HEK293 (cell line): ENCODE measurements around the gene TPO.

ENCODE experiments used
- CTCF ChIA-PET: fragments of 350-600 bp; formaldehyde crosslinking; extraction: SDS; loops from one replicate; lab custom pipeline; 2021; ENCODE audit warnings: antibody characterized with exemption; lab: Yijun Ruan, JAX
- POLR2A ChIA-PET: fragments of 300-600 bp; formaldehyde crosslinking; extraction: SDS; loops from one replicate; lab custom pipeline; 2020; ENCODE audit warnings: antibody characterized with exemption, inconsistent platforms; lab: Yijun Ruan, JAX
- H3K27ac ChIP-seq: fragments of 200-500 bp; sonication (Bioruptor generic); 2 replicates; pipeline ENCODE4 v1.5.1; 2014; ENCODE audit warnings: low read depth, low read length, control low read depth, inconsistent platforms; ENCODE audit errors: extremely low read depth
- H3K36me3 ChIP-seq, 2 experiments: fragments of 200-500 bp in 1 of 2; sonication (Bioruptor generic) in 1 of 2; 1 replicate in 1 of 2; 2 replicates in 1 of 2; pipeline ENCODE4 v1.5.1; 2014 to 2017; ENCODE audit warnings: inconsistent platforms in 2 of 2, low read length in 2 of 2; ENCODE audit not compliant: control insufficient read depth in 2 of 2, insufficient read depth in 1 of 2
- H3K4me1 ChIP-seq: fragments of 200-500 bp; sonication (Bioruptor generic); 2 replicates; pipeline ENCODE4 v1.5.1; 2014; ENCODE audit warnings: mild to moderate bottlenecking, low read length, inconsistent platforms; ENCODE audit not compliant: control insufficient read depth, insufficient read depth
- H3K4me3 ChIP-seq: 2 replicates; pipeline ENCODE4 v1.5.1; 2011; ENCODE audit warnings: low read depth, mild to moderate bottlenecking, control low read depth, low read length, moderate library complexity
- H3K9me3 ChIP-seq: fragments of 200-500 bp; sonication (Bioruptor generic); 2 replicates; pipeline ENCODE4 v1.5.1; 2014; ENCODE audit warnings: low read depth, low read length, inconsistent platforms; ENCODE audit not compliant: control insufficient read depth, insufficient read depth
- FEZF1 ChIP-seq: fragments of 450-650 bp; formaldehyde crosslinking; IDR thresholded peaks from 2 replicates; pipeline ENCODE4 v1.5.1; 2016; ENCODE audit warnings: missing biosample characterization, missing genetic modification characterization
- KLF1 ChIP-seq: fragments of 450-650 bp; formaldehyde crosslinking; IDR thresholded peaks from 2 replicates; pipeline ENCODE4 v1.5.1; 2016; ENCODE audit warnings: missing biosample characterization, missing genetic modification characterization
- KLF10 ChIP-seq: fragments of 450-650 bp; IDR thresholded peaks from 2 replicates; pipeline ENCODE4 v1.5.1; 2018; ENCODE audit warnings: missing biosample characterization, mild to moderate bottlenecking, missing genetic modification characterization
- KLF9 ChIP-seq: fragments of 450-650 bp; formaldehyde crosslinking; IDR thresholded peaks from 2 replicates; pipeline ENCODE4 v1.5.1; 2016; ENCODE audit warnings: missing biosample characterization, missing genetic modification characterization, low read depth
- MZF1 ChIP-seq: fragments of 450-650 bp; formaldehyde crosslinking; IDR thresholded peaks from 2 replicates; pipeline ENCODE4 v1.5.1; 2017; ENCODE audit warnings: missing biosample characterization, missing genetic modification characterization, borderline replicate concordance
- SP3 ChIP-seq: fragments of 450-650 bp; formaldehyde crosslinking; IDR thresholded peaks from 2 replicates; pipeline ENCODE4 v1.5.1; 2016; ENCODE audit warnings: missing biosample characterization, missing genetic modification characterization
- TCF7L2 ChIP-seq: IDR thresholded peaks from 2 replicates; pipeline ENCODE4 v1.6.1; 2011; ENCODE audit warnings: low read depth, mild to moderate bottlenecking, inconsistent platforms, low read length, moderate library complexity, borderline replicate concordance
- TRIM28 ChIP-seq: IDR thresholded peaks from 2 replicates; pipeline ENCODE4 v1.6.1; 2011; ENCODE audit warnings: low read length, control low read depth, borderline replicate concordance
- WT1 ChIP-seq: fragments of 450-650 bp; formaldehyde crosslinking; IDR thresholded peaks from 2 replicates; pipeline ENCODE4 v1.5.1; 2016; ENCODE audit warnings: missing biosample characterization, missing genetic modification characterization
- YY2 ChIP-seq: fragments of 450-650 bp; formaldehyde crosslinking; IDR thresholded peaks from 2 replicates; pipeline ENCODE4 v1.5.1; 2016; ENCODE audit warnings: missing biosample characterization, missing genetic modification characterization
- ZBTB1 ChIP-seq: fragments of 450-650 bp; formaldehyde crosslinking; IDR thresholded peaks from 2 replicates; pipeline ENCODE4 v1.5.1; 2016; ENCODE audit warnings: missing biosample characterization, missing genetic modification characterization
- ZBTB17 ChIP-seq: fragments of 450-650 bp; formaldehyde crosslinking; IDR thresholded peaks from 2 replicates; pipeline ENCODE4 v1.5.1; 2016; ENCODE audit warnings: missing biosample characterization, missing genetic modification characterization
- ZBTB8A ChIP-seq: fragments of 450-650 bp; formaldehyde crosslinking; IDR thresholded peaks from 2 replicates; pipeline ENCODE4 v1.5.1; 2016; ENCODE audit warnings: missing biosample characterization, missing genetic modification characterization
- ZFP41 ChIP-seq: fragments of 450-650 bp; formaldehyde crosslinking; IDR thresholded peaks from 2 replicates; pipeline ENCODE4 v1.5.1; 2016; ENCODE audit warnings: missing biosample characterization, missing genetic modification characterization, borderline replicate concordance
- ZNF114 ChIP-seq: fragments of 450-650 bp; formaldehyde crosslinking; IDR thresholded peaks from 2 replicates; pipeline ENCODE4 v1.5.0; 2017; ENCODE audit warnings: missing biosample characterization, missing genetic modification characterization
- ZNF335 ChIP-seq: fragments of 450-650 bp; formaldehyde crosslinking; conservative IDR thresholded peaks from 2 replicates; pipeline ENCODE4 v1.5.1; 2016; ENCODE audit warnings: missing biosample characterization, missing genetic modification characterization
- ZNF48 ChIP-seq: fragments of 450-650 bp; formaldehyde crosslinking; IDR thresholded peaks from 2 replicates; pipeline ENCODE4 v1.5.1; 2016; ENCODE audit warnings: missing biosample characterization, missing genetic modification characterization
- ZNF558 ChIP-seq: fragments of 450-650 bp; formaldehyde crosslinking; IDR thresholded peaks from 2 replicates; pipeline ENCODE4 v1.5.1; 2016; ENCODE audit warnings: missing biosample characterization, missing genetic modification characterization
- ZNF561 ChIP-seq: fragments of 450-650 bp; IDR thresholded peaks from 2 replicates; pipeline ENCODE4 v1.5.1; 2018; ENCODE audit warnings: missing biosample characterization, missing genetic modification characterization, borderline replicate concordance
- ZNF571 ChIP-seq: fragments of 450-650 bp; formaldehyde crosslinking; IDR thresholded peaks from 2 replicates; pipeline ENCODE4 v1.5.0; 2017; ENCODE audit warnings: missing biosample characterization, missing genetic modification characterization
- ZNF596 ChIP-seq: fragments of 450-650 bp; IDR thresholded peaks from 2 replicates; pipeline ENCODE4 v1.5.0; 2018; ENCODE audit warnings: missing biosample characterization, mild to moderate bottlenecking, missing genetic modification characterization, moderate library complexity
- ZNF626 ChIP-seq: fragments of 450-650 bp; sonication (Bioruptor Pico); formaldehyde crosslinking; IDR thresholded peaks from 2 replicates; pipeline ENCODE4 v1.5.1; 2018; ENCODE audit warnings: missing biosample characterization, missing genetic modification characterization, inconsistent platforms
- ZNF654 ChIP-seq: fragments of 450-650 bp; formaldehyde crosslinking; IDR thresholded peaks from 2 replicates; pipeline ENCODE4 v1.5.1; 2016; ENCODE audit warnings: low read depth, missing biosample characterization, missing genetic modification characterization
- ZNF830 ChIP-seq: fragments of 450-650 bp; IDR thresholded peaks from 2 replicates; pipeline ENCODE4 v1.5.0; 2018; ENCODE audit warnings: missing biosample characterization, missing genetic modification characterization, low read depth, mild to moderate bottlenecking, moderate library complexity
- ZNF843 ChIP-seq: fragments of 450-650 bp; formaldehyde crosslinking; IDR thresholded peaks from 2 replicates; pipeline ENCODE4 v1.5.1; 2016; ENCODE audit warnings: missing biosample characterization, missing genetic modification characterization
- TF ChIP-seq, protein P1 (sequence below): fragments of 450-650 bp; formaldehyde crosslinking; IDR thresholded peaks from 2 replicates; pipeline ENCODE4 v1.5.1; 2016; ENCODE audit warnings: missing biosample characterization, missing genetic modification characterization
- TF ChIP-seq, protein P2 (sequence below): fragments of 450-650 bp; formaldehyde crosslinking; conservative IDR thresholded peaks from 2 replicates; pipeline ENCODE4 v1.5.1; 2016; ENCODE audit warnings: low read depth, missing biosample characterization, missing genetic modification characterization

Gene TPO

DNA sequence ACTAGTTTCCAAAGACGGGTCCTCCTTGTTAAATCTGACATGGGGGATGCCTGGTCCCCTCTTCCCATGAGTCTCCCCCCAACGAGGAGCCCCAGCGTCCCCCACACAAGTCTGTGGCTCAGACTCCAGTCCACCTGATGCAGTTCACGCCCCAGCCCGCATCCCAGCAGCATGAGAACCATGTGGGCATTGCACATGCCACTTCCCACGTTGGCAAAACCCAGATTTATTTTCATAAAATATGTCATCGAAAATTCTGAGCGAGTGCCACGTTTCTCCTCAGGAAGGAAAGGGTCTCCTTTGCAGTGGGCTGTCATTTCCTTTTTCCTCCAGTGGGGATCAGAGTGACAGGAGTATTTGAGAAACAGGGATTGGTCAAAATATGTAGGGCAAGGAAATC lies 45.7 kb upstream of the TPO start (continued):
- no peak for TF ChIP-seq ZNF843
- TF ChIP-seq FEZF1 (tag by site-specific recombination), result no peak
- TF ChIP-seq ZNF48, result no peak
- no peak for TF ChIP-seq ZNF114 (tag by site-specific recombination)

DNA sequence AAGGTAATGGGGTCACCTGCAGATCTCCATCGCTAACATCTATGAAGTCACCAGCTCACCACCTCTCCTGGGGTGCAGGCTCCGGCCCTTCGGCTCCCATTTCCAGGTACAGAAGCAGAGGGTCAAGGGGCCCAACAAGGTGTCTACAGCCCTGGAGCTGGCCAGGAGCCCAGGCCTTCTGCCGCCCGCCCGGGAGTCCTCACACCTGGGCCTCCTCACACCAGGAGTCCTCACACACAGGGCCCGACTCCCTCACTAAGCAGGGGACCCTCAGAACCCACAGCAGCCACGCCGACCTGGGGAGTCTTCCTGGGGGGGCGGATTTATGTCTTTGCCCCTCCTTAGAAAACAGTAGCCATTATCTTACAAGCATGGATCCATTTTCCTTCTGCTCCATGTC lies 43.4 kb upstream of the TPO start:
- H3K27ac ChIP-seq, result no peak overlapping the region

DNA sequence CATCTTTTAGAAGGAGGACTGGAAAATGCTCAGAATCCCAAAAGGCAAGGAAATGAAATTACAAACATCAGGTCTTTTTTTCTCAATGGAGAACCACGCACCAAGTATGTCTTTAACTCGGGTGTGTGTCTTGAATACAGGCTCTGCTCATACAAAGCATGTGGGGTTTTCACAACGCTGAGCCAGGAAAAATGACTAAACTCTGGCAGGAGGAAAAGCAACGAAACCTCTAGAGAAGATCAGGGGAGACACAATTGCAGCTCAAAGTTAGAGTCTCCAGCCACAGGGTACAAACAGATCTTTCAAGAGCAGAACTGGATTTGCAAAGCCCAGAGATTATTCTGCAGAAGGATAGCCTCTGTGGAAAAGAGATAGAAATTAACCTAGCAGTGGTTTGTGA lies 42.8 kb upstream of the TPO start:
- Histone ChIP-seq H3K9me3 (no peaks in the 10 kb centered on the region), H3K4me1 (no peaks in the 10 kb centered on the region), H3K36me3 (no peaks in the 10 kb centered on the region), H3K27ac (no peak overlapping the region), H3K4me3 (no peak overlapping the region)
- CTCF ChIA-PET, result interaction anchor here (0.9 kb wide), 1 partner anchor 176 kb away, joined by 4 read pairs; no protein-coding TSS in a partner anchor
- POLR2A ChIA-PET, result no interaction called here
- TF ChIP-seq ZBTB17 (tag by site-specific recombination), result no peak
- TF ChIP-seq ZNF596, result no peak

More for the DNA sequence above, 43.4 kb upstream of the TPO start:
- TF ChIP-seq KLF1 (no peak), ZFP41 (tag by site-specific recombination) (no peak), ZBTB1 (no peak), KLF9 (no peak), ZBTB8A (tag by site-specific recombination) (no peak), ZNF830 (tag by site-specific recombination) (no peak), WT1 (tag by site-specific recombination) (no peak), ZNF654 (tag by site-specific recombination) (no peak), MZF1 (tag by site-specific recombination) (no peak)
- ChIA-PET POLR2A (no interaction called here), CTCF (no interaction called here)
- no peak overlapping the region for H3K4me3 ChIP-seq
- no peaks in the 10 kb centered on the region for H3K4me1 ChIP-seq
- H3K36me3 ChIP-seq, result no peaks in the 10 kb centered on the region
- H3K9me3 ChIP-seq, result no peaks in the 10 kb centered on the region

DNA sequence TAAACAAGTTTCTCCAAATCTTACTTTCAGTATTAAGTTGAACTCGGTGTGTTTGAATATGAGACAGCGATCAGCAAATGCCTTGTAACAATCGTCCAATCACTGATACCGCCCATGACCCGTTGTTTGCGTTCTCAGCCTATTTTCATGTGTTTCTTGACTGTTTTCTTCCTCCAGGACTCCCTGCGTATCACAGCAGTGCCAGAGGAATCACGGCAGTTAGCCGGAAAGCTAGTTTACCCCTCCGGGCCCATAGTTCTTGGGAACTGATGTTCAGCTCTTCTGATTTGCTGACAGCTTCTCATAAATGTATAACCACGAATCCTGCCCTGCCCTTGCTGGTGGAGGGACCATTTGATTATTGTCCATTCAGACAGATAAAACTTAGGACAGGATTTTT lies 42.2 kb upstream of the TPO start:
- Histone ChIP-seq H3K4me1 (no peaks in the 10 kb centered on the region), H3K27ac (no peak overlapping the region), H3K9me3 (no peaks in the 10 kb centered on the region), H3K36me3 (no peaks in the 10 kb centered on the region), H3K4me3 (no peak overlapping the region)
- ChIA-PET POLR2A (no interaction called here), CTCF (interaction anchor here (0.9 kb wide), 1 partner anchor 175 kb away, joined by 4 read pairs; no protein-coding TSS in a partner anchor)
- no peak for TF ChIP-seq ZNF626 (tag by site-specific recombination)
- TF ChIP-seq ZNF571 (tag by site-specific recombination), result no peak
- TF ChIP-seq YY2 (tag by site-specific recombination), result no peak
- no peak for TF ChIP-seq TRIM28
- TF ChIP-seq, protein P1, sequence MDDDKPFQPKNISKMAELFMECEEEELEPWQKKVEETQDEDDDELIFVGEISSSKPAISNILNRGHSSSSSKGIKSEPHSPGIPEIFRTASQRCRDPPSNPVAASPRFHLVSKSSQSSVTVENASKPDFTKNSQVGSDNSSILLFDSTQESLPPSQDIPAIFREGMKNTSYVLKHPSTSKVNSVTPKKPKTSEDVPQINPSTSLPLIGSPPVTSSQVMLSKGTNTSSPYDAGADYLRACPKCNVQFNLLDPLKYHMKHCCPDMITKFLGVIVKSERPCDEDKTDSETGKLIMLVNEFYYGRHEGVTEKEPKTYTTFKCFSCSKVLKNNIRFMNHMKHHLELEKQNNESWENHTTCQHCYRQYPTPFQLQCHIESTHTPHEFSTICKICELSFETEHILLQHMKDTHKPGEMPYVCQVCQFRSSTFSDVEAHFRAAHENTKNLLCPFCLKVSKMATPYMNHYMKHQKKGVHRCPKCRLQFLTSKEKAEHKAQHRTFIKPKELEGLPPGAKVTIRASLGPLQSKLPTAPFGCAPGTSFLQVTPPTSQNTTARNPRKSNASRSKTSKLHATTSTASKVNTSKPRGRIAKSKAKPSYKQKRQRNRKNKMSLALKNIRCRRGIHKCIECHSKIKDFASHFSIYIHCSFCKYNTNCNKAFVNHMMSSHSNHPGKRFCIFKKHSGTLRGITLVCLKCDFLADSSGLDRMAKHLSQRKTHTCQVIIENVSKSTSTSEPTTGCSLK (tag by site-specific recombination), result no peak
- no peak for TF ChIP-seq KLF10 (tag by site-specific recombination)
- TF ChIP-seq ZNF558 (tag by site-specific recombination), result no peak
- no peak for TF ChIP-seq ZNF335 (tag by site-specific recombination)
- TF ChIP-seq, protein P2, sequence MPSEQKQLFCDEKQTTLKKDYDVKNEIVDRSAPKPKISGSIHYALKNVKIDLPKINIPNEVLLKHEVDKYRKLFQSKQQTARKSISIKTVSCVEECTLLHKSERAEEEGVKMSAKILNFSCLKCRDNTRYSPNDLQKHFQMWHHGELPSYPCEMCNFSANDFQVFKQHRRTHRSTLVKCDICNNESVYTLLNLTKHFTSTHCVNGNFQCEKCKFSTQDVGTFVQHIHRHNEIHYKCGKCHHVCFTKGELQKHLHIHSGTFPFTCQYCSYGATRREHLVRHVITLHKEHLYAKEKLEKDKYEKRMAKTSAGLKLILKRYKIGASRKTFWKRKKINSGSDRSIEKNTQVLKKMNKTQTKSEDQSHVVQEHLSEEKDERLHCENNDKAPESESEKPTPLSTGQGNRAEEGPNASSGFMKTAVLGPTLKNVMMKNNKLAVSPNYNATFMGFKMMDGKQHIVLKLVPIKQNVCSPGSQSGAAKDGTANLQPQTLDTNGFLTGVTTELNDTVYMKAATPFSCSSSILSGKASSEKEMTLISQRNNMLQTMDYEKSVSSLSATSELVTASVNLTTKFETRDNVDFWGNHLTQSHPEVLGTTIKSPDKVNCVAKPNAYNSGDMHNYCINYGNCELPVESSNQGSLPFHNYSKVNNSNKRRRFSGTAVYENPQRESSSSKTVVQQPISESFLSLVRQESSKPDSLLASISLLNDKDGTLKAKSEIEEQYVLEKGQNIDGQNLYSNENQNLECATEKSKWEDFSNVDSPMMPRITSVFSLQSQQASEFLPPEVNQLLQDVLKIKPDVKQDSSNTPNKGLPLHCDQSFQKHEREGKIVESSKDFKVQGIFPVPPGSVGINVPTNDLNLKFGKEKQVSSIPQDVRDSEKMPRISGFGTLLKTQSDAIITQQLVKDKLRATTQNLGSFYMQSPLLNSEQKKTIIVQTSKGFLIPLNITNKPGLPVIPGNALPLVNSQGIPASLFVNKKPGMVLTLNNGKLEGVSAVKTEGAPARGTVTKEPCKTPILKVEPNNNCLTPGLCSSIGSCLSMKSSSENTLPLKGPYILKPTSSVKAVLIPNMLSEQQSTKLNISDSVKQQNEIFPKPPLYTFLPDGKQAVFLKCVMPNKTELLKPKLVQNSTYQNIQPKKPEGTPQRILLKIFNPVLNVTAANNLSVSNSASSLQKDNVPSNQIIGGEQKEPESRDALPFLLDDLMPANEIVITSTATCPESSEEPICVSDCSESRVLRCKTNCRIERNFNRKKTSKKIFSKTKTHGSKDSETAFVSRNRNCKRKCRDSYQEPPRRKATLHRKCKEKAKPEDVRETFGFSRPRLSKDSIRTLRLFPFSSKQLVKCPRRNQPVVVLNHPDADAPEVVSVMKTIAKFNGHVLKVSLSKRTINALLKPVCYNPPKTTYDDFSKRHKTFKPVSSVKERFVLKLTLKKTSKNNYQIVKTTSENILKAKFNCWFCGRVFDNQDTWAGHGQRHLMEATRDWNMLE (tag by site-specific recombination), result no peak
- no peak for TF ChIP-seq SP3 (tag by site-specific recombination)
- TF ChIP-seq TCF7L2, result no peak
- TF ChIP-seq ZNF561 (tag by site-specific recombination), result no peak
